ENCODE measurements around the gene MAFB.

The MAFB gene

DNA sequence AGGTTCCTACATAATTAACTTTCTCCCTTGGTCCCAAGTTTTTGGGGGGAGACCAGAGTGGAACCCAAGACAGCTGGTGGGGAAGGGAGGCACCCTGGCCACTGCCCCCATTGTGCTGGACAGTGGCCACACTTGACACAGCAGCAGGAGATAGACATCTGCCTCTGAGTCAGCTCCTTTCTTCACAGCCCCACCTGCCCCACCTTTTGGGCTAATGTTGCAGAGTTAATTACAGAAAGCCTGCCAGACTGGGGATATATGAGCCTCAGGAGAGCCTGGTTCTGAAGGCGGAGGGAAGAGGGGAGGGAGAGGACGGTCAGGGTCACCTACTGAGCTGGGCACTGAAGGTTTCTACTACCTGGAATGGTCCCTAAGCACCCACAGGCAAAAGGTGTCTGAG is 50.6 kb downstream of the MAFB start:
- TF ChIP-seq, protein P1, sequence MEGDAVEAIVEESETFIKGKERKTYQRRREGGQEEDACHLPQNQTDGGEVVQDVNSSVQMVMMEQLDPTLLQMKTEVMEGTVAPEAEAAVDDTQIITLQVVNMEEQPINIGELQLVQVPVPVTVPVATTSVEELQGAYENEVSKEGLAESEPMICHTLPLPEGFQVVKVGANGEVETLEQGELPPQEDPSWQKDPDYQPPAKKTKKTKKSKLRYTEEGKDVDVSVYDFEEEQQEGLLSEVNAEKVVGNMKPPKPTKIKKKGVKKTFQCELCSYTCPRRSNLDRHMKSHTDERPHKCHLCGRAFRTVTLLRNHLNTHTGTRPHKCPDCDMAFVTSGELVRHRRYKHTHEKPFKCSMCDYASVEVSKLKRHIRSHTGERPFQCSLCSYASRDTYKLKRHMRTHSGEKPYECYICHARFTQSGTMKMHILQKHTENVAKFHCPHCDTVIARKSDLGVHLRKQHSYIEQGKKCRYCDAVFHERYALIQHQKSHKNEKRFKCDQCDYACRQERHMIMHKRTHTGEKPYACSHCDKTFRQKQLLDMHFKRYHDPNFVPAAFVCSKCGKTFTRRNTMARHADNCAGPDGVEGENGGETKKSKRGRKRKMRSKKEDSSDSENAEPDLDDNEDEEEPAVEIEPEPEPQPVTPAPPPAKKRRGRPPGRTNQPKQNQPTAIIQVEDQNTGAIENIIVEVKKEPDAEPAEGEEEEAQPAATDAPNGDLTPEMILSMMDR (IDR thresholded peaks at IDR 0.05; ENCODE audit: low read depth, low read length, missing control alignments): no peak
- Histone ChIP-seq H3K27ac (no peak overlapping the region), H3K4me3 (ENCODE audit: low read depth, low read length) (no peak overlapping the region), H3K27me3 (replicated peaks) (no peaks in the 10 kb centered on the region), H3K36me3 (replicated peaks) (no peaks in the 10 kb centered on the region)
- in situ Hi-C loops (cut with HindIII; ENCODE audit: low pct_ligation_motif_present, low sequenced_read_pairs): no loop called here
- DNase-seq: no peak

DNA sequence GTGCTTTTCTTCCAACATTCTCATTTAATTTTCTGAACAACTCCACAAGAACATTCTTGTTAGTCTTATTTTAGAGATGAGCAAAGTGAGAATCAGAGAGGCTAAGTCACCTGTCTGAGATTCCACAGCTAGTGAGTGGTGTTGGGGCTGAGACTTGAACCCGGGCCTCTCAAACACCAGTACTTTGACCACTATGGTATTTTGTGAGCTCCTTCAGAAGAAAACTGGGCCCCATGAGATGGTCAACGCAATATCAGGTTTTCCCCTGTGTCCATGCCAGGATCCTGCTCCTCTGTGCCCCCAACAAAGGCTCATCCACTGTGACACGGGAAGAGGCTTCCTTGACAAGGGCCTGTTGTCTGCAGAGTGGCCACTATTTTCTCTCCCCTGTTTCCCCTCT is 51.9 kb downstream of the MAFB start:
- no peak overlapping the region for H3K27ac ChIP-seq
- no peak for DNase-seq
- no peaks in the 10 kb centered on the region for H3K27me3 ChIP-seq (replicated peaks)
- H3K36me3 ChIP-seq (replicated peaks): no peaks in the 10 kb centered on the region
- H3K4me3 ChIP-seq (ENCODE audit: low read depth, low read length): no peak overlapping the region
- in situ Hi-C loops (cut with HindIII; ENCODE audit: low pct_ligation_motif_present, low sequenced_read_pairs): no loop called here
- TF ChIP-seq, protein P1 (IDR thresholded peaks at IDR 0.05; ENCODE audit: low read depth, low read length, missing control alignments): no peak

DNA sequence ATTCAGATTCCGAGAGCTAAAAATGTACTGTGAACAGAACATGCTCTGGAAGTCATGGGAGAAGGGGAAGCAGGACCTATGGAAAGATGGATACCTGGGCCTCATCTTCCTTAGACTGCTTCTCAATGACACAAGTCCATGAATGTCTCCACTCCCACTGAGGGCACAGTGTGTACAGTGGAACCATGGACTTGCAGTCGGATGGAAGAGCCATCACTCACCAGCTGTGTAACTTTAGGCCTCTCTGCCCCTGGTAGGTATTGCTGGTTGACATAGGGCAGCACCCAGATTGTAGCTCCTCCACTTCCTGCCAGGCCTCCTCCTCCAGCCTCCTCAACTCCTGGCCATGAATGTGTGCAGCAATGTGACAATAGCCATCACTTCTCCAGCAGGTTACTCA is 52.5 kb downstream of the MAFB start:
- Histone ChIP-seq H3K27ac (no peak overlapping the region), H3K4me3 (ENCODE audit: low read depth, low read length) (no peak overlapping the region), H3K27me3 (replicated peaks) (no peaks in the 10 kb centered on the region), H3K36me3 (replicated peaks) (no peaks in the 10 kb centered on the region)
- DNase-seq: no peak
- in situ Hi-C loops (cut with HindIII; ENCODE audit: low pct_ligation_motif_present, low sequenced_read_pairs): no loop called here
- TF ChIP-seq, protein P1 (IDR thresholded peaks at IDR 0.05; ENCODE audit: low read depth, low read length, missing control alignments): no peak

DNA sequence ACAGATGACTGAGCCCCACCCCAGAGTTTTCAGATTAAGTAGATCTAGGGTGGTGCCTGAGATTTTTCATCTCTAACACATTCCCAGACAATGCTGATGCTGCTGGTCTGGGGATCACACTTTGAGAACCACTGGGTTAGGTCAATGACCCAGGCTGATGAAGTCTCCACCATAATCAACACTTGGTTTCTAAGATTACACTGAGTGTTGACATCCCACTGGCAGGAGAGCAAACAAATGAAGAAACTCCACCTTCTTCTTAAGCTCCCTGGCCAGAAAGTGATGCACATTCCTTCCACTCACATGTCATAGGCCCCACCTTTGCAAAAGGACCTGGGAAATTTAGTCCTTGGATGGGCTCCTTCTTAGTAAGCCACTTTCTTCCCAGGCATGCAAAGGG is 53.1 kb downstream of the MAFB start:
- Histone ChIP-seq H3K4me3 (ENCODE audit: low read depth, low read length) (no peak overlapping the region), H3K27me3 (replicated peaks) (no peaks in the 10 kb centered on the region), H3K27ac (no peak overlapping the region), H3K36me3 (replicated peaks) (no peaks in the 10 kb centered on the region)
- TF ChIP-seq, protein P1 (IDR thresholded peaks at IDR 0.05; ENCODE audit: low read depth, low read length, missing control alignments): no peak
- no peak for DNase-seq
- in situ Hi-C loops (cut with HindIII; ENCODE audit: low pct_ligation_motif_present, low sequenced_read_pairs): no loop called here

All from brain microvascular endothelial cell (primary cell).